Measurements from ENCODE around the gene ZNF414. TPM values are rescaled to one million over a fixed set of nuclear protein-coding genes. Genes with fewer than 3 reads are reported as not detected.
"Not testable (repeated sequence)": the region's sequence is repeated elsewhere in the genome, so short reads cannot be mapped to it uniquely, and the experiment has no call there.

Gene ZNF414
- polyA plus RNA-seq, 1 donor from 2014 or later: 22.2 TPM

- Mint-ChIP-seq H3K27ac (no peak overlapping the region), H3K4me1 (peaks cover 0 to 2% (median 0%) of the 10 kb centered on the region in 3 donors)
Observed at GRCh38 chr19:8530061-8530679, 16.2 kb upstream of the ZNF414 start.

GRCh38 chr19:8529369-8530006 lies 15.5 kb upstream of the ZNF414 start:
- H3K4me3 Mint-ChIP-seq: no peak overlapping the region
- peaks cover 11% of the 10 kb centered on the region for H3K36me3 Mint-ChIP-seq
- H3K27me3 Mint-ChIP-seq: no peaks in the 10 kb centered on the region
- H3K27ac Mint-ChIP-seq: no peak overlapping the region
- H3K4me1 Mint-ChIP-seq: peaks cover 0 to 2% (median 0%) of the 10 kb centered on the region in 3 donors
- no peaks in the 10 kb centered on the region for H3K9me3 Mint-ChIP-seq

More at GRCh38 chr19:8530061-8530679, 16.2 kb upstream of the ZNF414 start:
- Mint-ChIP-seq H3K9me3 (no peaks in the 10 kb centered on the region), H3K27me3 (no peaks in the 10 kb centered on the region), H3K4me3 (no peak overlapping the region), H3K36me3 (peaks cover 8% of the 10 kb centered on the region)

GRCh38 chr19:8528500-8528899 lies 14.5 kb upstream of the ZNF414 start:
- H3K27ac Mint-ChIP-seq: no peak overlapping the region
- H3K36me3 Mint-ChIP-seq: peaks cover 11% of the 10 kb centered on the region
- no peak overlapping the region for H3K4me3 Mint-ChIP-seq

GRCh38 chr19:8526345-8527091 lies 12.6 kb upstream of the ZNF414 start:
- H3K4me1 Mint-ChIP-seq: peaks cover 0 to 2% (median 0%) of the 10 kb centered on the region in 3 donors
- no peak overlapping the region for H3K4me3 Mint-ChIP-seq
- peak overlapping the region in 1 of 3 donors; percentile 41 for H3K27ac Mint-ChIP-seq
- H3K9me3 Mint-ChIP-seq: no peaks in the 10 kb centered on the region
- H3K27me3 Mint-ChIP-seq: no peaks in the 10 kb centered on the region
- peaks cover 7% of the 10 kb centered on the region for H3K36me3 Mint-ChIP-seq

More at GRCh38 chr19:8528500-8528899, 14.5 kb upstream of the ZNF414 start:
- no peaks in the 10 kb centered on the region for H3K27me3 Mint-ChIP-seq
- H3K9me3 Mint-ChIP-seq: no peaks in the 10 kb centered on the region
- peaks cover 0 to 2% (median 0%) of the 10 kb centered on the region in 3 donors for H3K4me1 Mint-ChIP-seq

GRCh38 chr19:8525401-8525684 lies 11.4 kb upstream of the ZNF414 start:
- Mint-ChIP-seq H3K36me3 (peaks cover 6% of the 10 kb centered on the region), H3K27me3 (no peaks in the 10 kb centered on the region), H3K4me3 (no peak overlapping the region), H3K27ac (no peak overlapping the region), H3K9me3 (no peaks in the 10 kb centered on the region), H3K4me1 (peaks cover 0 to 2% (median 0%) of the 10 kb centered on the region in 3 donors)

GRCh38 chr19:8519388-8519787 lies 5.4 kb upstream of the ZNF414 start:
- Mint-ChIP-seq H3K27me3 (no peaks in the 10 kb centered on the region), H3K36me3 (no peaks in the 10 kb centered on the region), H3K4me1 (peaks cover 4 to 18% (median 11%) of the 10 kb centered on the region in 3 donors), H3K4me3 (no peak overlapping the region), H3K9me3 (no peaks in the 10 kb centered on the region), H3K27ac (peak overlapping the region in 1 of 3 donors; percentile 56)

- Mint-ChIP-seq H3K4me1 (peaks cover 6 to 21% (median 14%) of the 10 kb centered on the region in 3 donors), H3K27ac (peak overlapping the region in 1 of 3 donors; percentile 72), H3K4me3 (peak overlapping the region; percentile 10 to 67 (median 32)), H3K36me3 (no peaks in the 10 kb centered on the region), H3K27me3 (no peaks in the 10 kb centered on the region), H3K9me3 (no peaks in the 10 kb centered on the region)
Observed at GRCh38 chr19:8518536-8518935, 4.6 kb upstream of the ZNF414 start.

GRCh38 chr19:8517551-8518442 lies 3.8 kb upstream of the ZNF414 start:
- H3K27ac Mint-ChIP-seq: peak overlapping the region; percentile 64 to 89 (median 76)
- H3K36me3 Mint-ChIP-seq: no peaks in the 10 kb centered on the region
- no peaks in the 10 kb centered on the region for H3K9me3 Mint-ChIP-seq
- peaks cover 9 to 24% (median 17%) of the 10 kb centered on the region in 3 donors for H3K4me1 Mint-ChIP-seq
- peak overlapping the region in 3 of 4 donors; percentile 65 to 83 (median 81) for H3K4me3 Mint-ChIP-seq
- no peaks in the 10 kb centered on the region for H3K27me3 Mint-ChIP-seq

- Mint-ChIP-seq H3K36me3 (no peaks in the 10 kb centered on the region), H3K9me3 (no peaks in the 10 kb centered on the region), H3K27me3 (no peaks in the 10 kb centered on the region), H3K27ac (peak overlapping the region in 2 of 3 donors; percentile 57 to 84), H3K4me1 (peaks cover 9 to 24% (median 17%) of the 10 kb centered on the region in 3 donors), H3K4me3 (peak overlapping the region; percentile 82 to 92 (median 88))
Observed at GRCh38 chr19:8515317-8515716, 1.4 kb upstream of the ZNF414 start.

GRCh38 chr19:8514505-8515009 lies 590 bp upstream of the ZNF414 start:
- H3K9me3 Mint-ChIP-seq, H3K36me3 Mint-ChIP-seq, H3K27me3 Mint-ChIP-seq: not testable (repeated sequence)
- Mint-ChIP-seq H3K4me1 (peaks cover 9 to 24% (median 17%) of the 10 kb centered on the region in 3 donors), H3K27ac (peak overlapping the region; percentile 84 to 98 (median 98)), H3K4me3 (peak overlapping the region; percentile 92 to 99 (median 95))

GRCh38 chr19:8513036-8513686 lies 806 bp downstream of the ZNF414 start:
- H3K4me1 Mint-ChIP-seq: peaks cover 9 to 19% (median 14%) of the 10 kb centered on the region in 3 donors
- H3K4me3 Mint-ChIP-seq: peak overlapping the region; percentile 81 to 99 (median 95)
- H3K27me3 Mint-ChIP-seq: no peaks in the 10 kb centered on the region

GRCh38 chr19:8512115-8512967 lies 1.6 kb downstream of the ZNF414 start:
- H3K4me1 Mint-ChIP-seq: peaks cover 6 to 12% (median 8%) of the 10 kb centered on the region in 3 donors

More at GRCh38 chr19:8513036-8513686, 806 bp downstream of the ZNF414 start:
- peaks cover 3% of the 10 kb centered on the region for H3K36me3 Mint-ChIP-seq
- H3K27ac Mint-ChIP-seq: peak overlapping the region; percentile 84 to 98 (median 98)
- no peaks in the 10 kb centered on the region for H3K9me3 Mint-ChIP-seq

GRCh38 chr19:8511573-8512101 lies 2.3 kb downstream of the ZNF414 start:
- Mint-ChIP-seq H3K27me3 (no peaks in the 10 kb centered on the region), H3K4me3 (peak overlapping the region in 1 of 4 donors; percentile 68), H3K36me3 (peaks cover 5% of the 10 kb centered on the region), H3K4me1 (peaks cover 6 to 12% (median 7%) of the 10 kb centered on the region in 3 donors), H3K9me3 (no peaks in the 10 kb centered on the region), H3K27ac (no peak overlapping the region)

More at GRCh38 chr19:8512115-8512967, 1.6 kb downstream of the ZNF414 start:
- peak overlapping the region; percentile 8 to 68 (median 55) for H3K4me3 Mint-ChIP-seq
- no peaks in the 10 kb centered on the region for H3K9me3 Mint-ChIP-seq
- H3K27ac Mint-ChIP-seq: peak overlapping the region in 1 of 3 donors; percentile 84
- no peaks in the 10 kb centered on the region for H3K27me3 Mint-ChIP-seq
- H3K36me3 Mint-ChIP-seq: peaks cover 5% of the 10 kb centered on the region

Data from IgD-negative memory B cell (primary cell).